Measurements from ENCODE around the gene EXO5.
"Not testable (repeated sequence)": the region's sequence is repeated elsewhere in the genome, so short reads cannot be mapped to it uniquely, and the experiment has no call there.

EXO5 gene

DNA sequence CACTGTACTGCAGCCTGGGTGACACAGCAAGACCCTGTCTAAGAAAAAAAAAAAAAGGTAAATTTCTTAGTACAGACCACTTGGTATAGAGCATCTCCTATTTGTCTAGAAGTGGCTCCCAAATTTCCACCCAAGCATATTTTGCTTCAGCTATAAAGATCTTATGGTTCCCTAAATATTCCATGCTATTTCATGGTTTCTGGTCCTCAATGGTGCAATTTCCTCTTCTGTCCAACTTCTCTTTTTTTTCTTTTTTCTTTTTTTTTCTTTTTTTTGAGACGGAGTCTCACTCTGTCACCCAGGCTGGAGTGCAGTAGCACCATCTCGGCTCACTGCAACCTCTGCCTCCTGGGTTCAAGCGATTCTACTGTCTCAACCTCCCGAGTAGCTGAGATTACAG, 5.9 kb upstream of the EXO5 start:
- H3K4me1 ChIP-seq (ENCODE audit: control insufficient read depth, insufficient read depth, low read length, poor library complexity, severe bottlenecking); H3K4me3 ChIP-seq (ENCODE audit: extremely low read depth, insufficient read depth, low read length, poor library complexity, severe bottlenecking); H3K36me3 ChIP-seq (ENCODE audit: control insufficient read depth, insufficient read depth, low read length); H3K27ac ChIP-seq (ENCODE audit: low read depth, low read length, severe bottlenecking): not testable (repeated sequence)
- H3K9me3 ChIP-seq (ENCODE audit: control insufficient read depth, low read length), result peaks cover 38% of the 10 kb centered on the region
- 92 to 97% methylated on average over 4 of the region's 4 CpGs for WGBS, 2 experiments (ENCODE audit: insufficient coverage in 2 of 2)

DNA sequence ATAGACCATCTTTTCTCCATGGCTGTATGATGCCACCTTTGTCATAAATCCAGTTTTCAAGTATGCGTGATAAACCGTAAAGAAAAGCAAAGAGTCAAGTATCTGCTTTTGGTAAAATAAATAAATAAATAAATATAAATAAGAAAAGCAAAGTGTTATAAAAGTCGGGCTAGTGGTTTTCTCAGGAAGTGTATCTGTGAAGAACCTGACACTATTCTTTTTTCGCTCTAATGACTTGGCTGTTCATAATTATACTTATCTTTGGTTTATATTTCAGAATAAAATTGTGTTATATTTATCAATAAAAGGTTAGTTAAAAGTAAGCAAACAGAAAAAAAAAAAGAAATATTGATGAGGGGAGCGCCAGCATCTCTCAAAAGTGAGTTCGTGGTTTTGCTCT, 594 bp upstream of the EXO5 start:
- H3K36me3 ChIP-seq (ENCODE audit: control insufficient read depth, insufficient read depth, low read length), result peaks cover 11% of the 10 kb centered on the region
- H3K27ac ChIP-seq (ENCODE audit: low read depth, low read length, severe bottlenecking), result no peak overlapping the region
- 36 to 49% methylated on average over 2 of the region's 6 CpGs for WGBS, 2 experiments (ENCODE audit: insufficient coverage in 2 of 2)
- peak overlapping the region; percentile 68 for H3K4me3 ChIP-seq (ENCODE audit: extremely low read depth, insufficient read depth, low read length, poor library complexity, severe bottlenecking)
- peaks cover 29% of the 10 kb centered on the region for H3K9me3 ChIP-seq (ENCODE audit: control insufficient read depth, low read length)
- H3K4me1 ChIP-seq (ENCODE audit: control insufficient read depth, insufficient read depth, low read length, poor library complexity, severe bottlenecking), result peaks cover 3% of the 10 kb centered on the region

DNA sequence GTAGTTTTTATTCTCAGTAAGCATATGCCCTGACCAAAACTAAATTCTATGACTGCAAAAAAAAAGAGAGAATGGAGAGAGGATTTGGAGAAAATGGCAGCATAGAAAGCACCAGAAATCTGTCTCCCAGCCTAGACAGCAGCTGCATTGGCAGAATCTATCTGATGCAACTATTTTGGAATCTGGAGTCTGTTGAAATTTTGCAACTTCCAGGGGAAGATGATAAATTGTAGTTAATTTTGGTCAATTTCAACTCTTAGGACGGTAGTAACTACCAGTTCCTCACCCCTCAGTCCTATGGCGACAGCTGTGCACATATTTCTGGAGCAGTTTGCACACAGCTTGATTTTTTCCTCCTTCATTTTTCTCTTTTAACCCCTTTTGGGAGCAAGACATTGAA, 10.9 kb downstream of the EXO5 start:
- 80 to 100% methylated on average over 1 of the region's 2 CpGs for WGBS, 2 experiments (ENCODE audit: insufficient coverage in 2 of 2)
- H3K36me3 ChIP-seq (ENCODE audit: control insufficient read depth, insufficient read depth, low read length), result peaks cover 28% of the 10 kb centered on the region
- H3K27ac ChIP-seq (ENCODE audit: low read depth, low read length, severe bottlenecking), result no peak overlapping the region
- H3K4me1 ChIP-seq (ENCODE audit: control insufficient read depth, insufficient read depth, low read length, poor library complexity, severe bottlenecking), result no peaks in the 10 kb centered on the region
- H3K4me3 ChIP-seq (ENCODE audit: extremely low read depth, insufficient read depth, low read length, poor library complexity, severe bottlenecking), result no peak overlapping the region
- peaks cover 38% of the 10 kb centered on the region for H3K9me3 ChIP-seq (ENCODE audit: control insufficient read depth, low read length)

GRCh38 chr1:40530735-40531380, 22.3 kb downstream of the EXO5 start:
- H3K36me3 ChIP-seq (ENCODE audit: control insufficient read depth, insufficient read depth, low read length), result peaks cover 7% of the 10 kb centered on the region
- no peaks in the 10 kb centered on the region for H3K4me1 ChIP-seq (ENCODE audit: control insufficient read depth, insufficient read depth, low read length, poor library complexity, severe bottlenecking)
- H3K4me3 ChIP-seq (ENCODE audit: extremely low read depth, insufficient read depth, low read length, poor library complexity, severe bottlenecking), result peak overlapping the region; percentile 69
- H3K9me3 ChIP-seq (ENCODE audit: control insufficient read depth, low read length), result no peaks in the 10 kb centered on the region
- H3K27ac ChIP-seq (ENCODE audit: low read depth, low read length, severe bottlenecking), result peak overlapping the region; percentile 76
- WGBS, 2 experiments (ENCODE audit: insufficient coverage in 2 of 2), result 79 to 86% methylated on average over 3 to 5 of the region's 5 CpGs

GRCh38 chr1:40531381-40532061, 23.0 kb downstream of the EXO5 start, which contains the start of gene ZNF684:
ZNF684 (plus strand) TSS chr1:40531637; CDS start chr1:40533167, 1,530 bp downstream.
- H3K27ac ChIP-seq (ENCODE audit: low read depth, low read length, severe bottlenecking), result peak within 1 kb of the TSS; percentile 76

GRCh38 chr1:40532062-40532389, 23.5 kb downstream of the EXO5 start:
- 10 to 40% methylated on average over 1 to 2 of the region's 3 CpGs for WGBS, 2 experiments (ENCODE audit: insufficient coverage in 2 of 2)
- Histone ChIP-seq H3K4me3 (ENCODE audit: extremely low read depth, insufficient read depth, low read length, poor library complexity, severe bottlenecking) (peak overlapping the region; percentile 69), H3K27ac (ENCODE audit: low read depth, low read length, severe bottlenecking) (peak overlapping the region; percentile 76), H3K36me3 (ENCODE audit: control insufficient read depth, insufficient read depth, low read length) (peaks cover 7% of the 10 kb centered on the region), H3K4me1 (ENCODE audit: control insufficient read depth, insufficient read depth, low read length, poor library complexity, severe bottlenecking) (no peaks in the 10 kb centered on the region), H3K9me3 (ENCODE audit: control insufficient read depth, low read length) (no peaks in the 10 kb centered on the region)

More at GRCh38 chr1:40531381-40532061, 23.0 kb downstream of the EXO5 start, which contains the start of gene ZNF684:
- WGBS, 2 experiments (ENCODE audit: insufficient coverage in 2 of 2), result 0 to 2% methylated on average over 25 to 35 of the region's 35 CpGs
- H3K4me1 ChIP-seq (ENCODE audit: control insufficient read depth, insufficient read depth, low read length, poor library complexity, severe bottlenecking), result no peaks in the 10 kb centered on the region
- H3K9me3 ChIP-seq (ENCODE audit: control insufficient read depth, low read length), result no peaks in the 10 kb centered on the region
- peaks cover 7% of the 10 kb centered on the region for H3K36me3 ChIP-seq (ENCODE audit: control insufficient read depth, insufficient read depth, low read length)
- peak within 1 kb of the TSS; percentile 69 for H3K4me3 ChIP-seq (ENCODE audit: extremely low read depth, insufficient read depth, low read length, poor library complexity, severe bottlenecking)

DNA sequence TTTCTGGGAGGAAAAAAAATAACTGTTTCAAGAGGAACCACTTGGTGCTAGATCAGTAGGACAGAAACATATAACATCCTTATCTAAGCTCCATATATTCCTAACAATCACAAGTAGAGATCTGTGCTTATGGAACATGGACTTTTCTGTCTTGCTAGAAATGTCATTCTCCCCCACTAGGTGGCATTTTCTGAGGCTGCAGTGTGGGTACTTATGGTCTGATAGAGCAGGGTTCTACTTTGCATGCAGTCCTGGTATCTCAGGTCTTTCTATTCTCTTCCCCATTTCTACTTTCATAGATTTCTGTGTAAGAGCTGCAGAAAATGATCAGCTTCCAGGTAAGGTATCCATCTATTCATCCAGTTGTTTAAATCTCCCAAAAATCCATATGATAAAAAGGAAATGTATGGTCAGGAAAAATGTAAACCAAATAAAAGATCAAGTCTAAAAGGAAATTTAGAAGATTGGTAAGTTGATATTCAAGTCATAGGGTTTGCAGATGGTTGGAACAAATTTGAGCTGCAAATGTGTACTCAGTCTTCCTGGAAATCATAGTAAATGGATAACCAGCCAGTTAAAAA, 24.4 kb downstream of the EXO5 start:
- Histone ChIP-seq H3K36me3 (ENCODE audit: control insufficient read depth, insufficient read depth, low read length) (peaks cover 7% of the 10 kb centered on the region), H3K4me1 (ENCODE audit: control insufficient read depth, insufficient read depth, low read length, poor library complexity, severe bottlenecking) (no peaks in the 10 kb centered on the region), H3K4me3 (ENCODE audit: extremely low read depth, insufficient read depth, low read length, poor library complexity, severe bottlenecking) (no peak overlapping the region), H3K9me3 (ENCODE audit: control insufficient read depth, low read length) (no peaks in the 10 kb centered on the region), H3K27ac (ENCODE audit: low read depth, low read length, severe bottlenecking) (no peak overlapping the region)

DNA sequence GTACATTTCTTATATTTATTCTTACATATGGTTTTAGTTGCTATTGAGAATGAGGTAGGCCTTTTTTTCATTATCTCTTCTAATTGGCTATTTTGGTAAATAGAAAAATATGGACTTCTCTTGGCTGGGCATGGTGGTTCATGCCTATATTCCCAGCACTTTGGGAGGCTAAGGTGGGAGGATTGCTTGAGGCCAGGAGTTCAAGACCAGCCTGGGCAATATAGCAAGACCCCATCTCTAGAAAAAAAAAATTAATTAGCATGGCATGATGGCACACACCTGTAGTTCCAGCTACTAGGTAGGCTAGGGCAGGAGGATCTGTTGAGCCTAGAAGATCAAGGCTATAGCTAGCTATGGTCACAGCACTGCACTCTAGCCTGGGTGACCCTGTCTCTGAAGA, 26.0 kb downstream of the EXO5 start:
- Histone ChIP-seq H3K9me3 (ENCODE audit: control insufficient read depth, low read length) (no peaks in the 10 kb centered on the region), H3K27ac (ENCODE audit: low read depth, low read length, severe bottlenecking) (no peak overlapping the region), H3K36me3 (ENCODE audit: control insufficient read depth, insufficient read depth, low read length) (peaks cover 7% of the 10 kb centered on the region), H3K4me3 (ENCODE audit: extremely low read depth, insufficient read depth, low read length, poor library complexity, severe bottlenecking) (no peak overlapping the region), H3K4me1 (ENCODE audit: control insufficient read depth, insufficient read depth, low read length, poor library complexity, severe bottlenecking) (no peaks in the 10 kb centered on the region)

- H3K4me3 ChIP-seq (ENCODE audit: extremely low read depth, insufficient read depth, low read length, poor library complexity, severe bottlenecking), result no peak overlapping the region
- no peaks in the 10 kb centered on the region for H3K4me1 ChIP-seq (ENCODE audit: control insufficient read depth, insufficient read depth, low read length, poor library complexity, severe bottlenecking)
- peaks cover 7% of the 10 kb centered on the region for H3K36me3 ChIP-seq (ENCODE audit: control insufficient read depth, insufficient read depth, low read length)
- H3K9me3 ChIP-seq (ENCODE audit: control insufficient read depth, low read length), result no peaks in the 10 kb centered on the region
- WGBS, 2 experiments (ENCODE audit: insufficient coverage in 2 of 2), result no CpG with 5 or more reads among the region's 2 CpGs
- H3K27ac ChIP-seq (ENCODE audit: low read depth, low read length, severe bottlenecking), result no peak overlapping the region
Measured at GRCh38 chr1:40535732-40536131, 27.2 kb downstream of the EXO5 start.

DNA sequence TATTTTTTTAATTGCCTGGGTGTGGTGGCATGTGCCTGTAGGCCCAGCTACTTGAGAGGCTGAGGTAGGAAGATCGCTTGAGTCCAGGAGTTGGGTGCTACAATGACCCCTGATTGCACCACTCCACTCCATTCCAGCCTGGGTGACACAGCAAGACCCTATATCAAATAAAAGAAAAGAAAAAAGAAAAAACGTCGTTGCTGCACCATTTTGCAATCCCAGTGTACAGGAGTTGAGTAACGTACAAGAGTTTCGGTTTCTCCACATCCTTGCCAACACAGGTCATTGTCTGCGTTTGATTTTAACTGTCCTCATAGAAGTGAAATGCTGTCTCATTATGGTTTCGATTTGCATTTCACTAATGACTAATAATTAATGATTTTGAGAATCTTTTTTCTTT, 30.8 kb downstream of the EXO5 start:
- Histone ChIP-seq H3K27ac (ENCODE audit: low read depth, low read length, severe bottlenecking) (no peak overlapping the region), H3K4me3 (ENCODE audit: extremely low read depth, insufficient read depth, low read length, poor library complexity, severe bottlenecking) (no peak overlapping the region), H3K36me3 (ENCODE audit: control insufficient read depth, insufficient read depth, low read length) (peaks cover 22% of the 10 kb centered on the region), H3K4me1 (ENCODE audit: control insufficient read depth, insufficient read depth, low read length, poor library complexity, severe bottlenecking) (no peaks in the 10 kb centered on the region), H3K9me3 (ENCODE audit: control insufficient read depth, low read length) (no peaks in the 10 kb centered on the region)
- WGBS, 2 experiments (ENCODE audit: insufficient coverage in 2 of 2), result 92 to 94% methylated on average over 2 to 3 of the region's 7 CpGs

DNA sequence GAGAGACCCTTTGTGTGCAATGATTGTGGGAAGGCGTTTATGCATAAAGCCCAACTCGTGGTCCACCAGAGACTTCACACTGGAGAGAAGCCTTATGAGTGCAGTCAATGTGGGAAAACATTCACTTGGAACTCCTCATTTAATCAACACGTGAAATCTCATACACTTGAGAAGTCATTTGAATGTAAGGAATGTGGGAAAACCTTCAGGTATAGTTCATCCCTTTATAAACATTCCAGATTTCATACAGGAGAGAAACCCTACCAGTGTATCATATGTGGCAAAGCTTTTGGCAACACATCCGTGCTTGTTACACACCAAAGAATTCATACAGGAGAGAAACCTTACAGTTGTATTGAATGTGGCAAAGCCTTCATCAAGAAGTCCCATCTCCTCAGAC, 38.4 kb downstream of the EXO5 start:
- Histone ChIP-seq H3K4me1 (ENCODE audit: control insufficient read depth, insufficient read depth, low read length, poor library complexity, severe bottlenecking) (no peaks in the 10 kb centered on the region), H3K4me3 (ENCODE audit: extremely low read depth, insufficient read depth, low read length, poor library complexity, severe bottlenecking) (no peak overlapping the region), H3K36me3 (ENCODE audit: control insufficient read depth, insufficient read depth, low read length) (peaks cover 44% of the 10 kb centered on the region), H3K9me3 (ENCODE audit: control insufficient read depth, low read length) (peaks cover 6% of the 10 kb centered on the region), H3K27ac (ENCODE audit: low read depth, low read length, severe bottlenecking) (no peak overlapping the region)
- 100% methylated on average over 1 of the region's 4 CpGs; no CpG with 5 or more reads in 1 of the 2 experiments for WGBS, 2 experiments (ENCODE audit: insufficient coverage in 2 of 2)

Data from mesodermal cell (in vitro differentiated cells).